ENCODE measurements around the gene RNF123.
A peak's percentile ranks its signal among the peaks of the same experiment; 100 is the strongest.

RNF123 gene

DNA sequence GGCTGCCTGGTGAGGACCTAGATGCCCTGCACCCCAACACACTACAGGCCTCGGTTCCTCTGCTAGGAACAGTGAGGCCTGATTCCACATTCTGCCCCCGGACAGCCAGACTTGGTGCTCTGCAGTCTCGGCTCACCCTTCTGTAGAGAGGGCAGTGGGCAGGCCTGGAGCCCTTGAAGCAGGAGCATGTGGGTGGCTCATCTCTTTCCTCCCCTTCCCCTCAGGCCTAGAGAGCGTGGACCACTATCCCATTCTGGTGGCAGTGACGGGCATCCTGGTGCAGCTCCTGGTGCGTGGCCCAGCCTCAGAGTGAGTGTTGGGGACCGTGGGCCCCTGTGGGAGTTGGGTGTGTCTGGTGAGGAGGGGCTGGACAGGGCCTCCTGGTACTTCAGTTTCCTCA is 26.8 kb downstream of the RNF123 start:
- Histone ChIP-seq H3K36me3 (ENCODE audit: insufficient read depth, low read length) (no peaks in the 10 kb centered on the region), H3K79me2 (ENCODE audit: control insufficient read depth, insufficient read depth, low read length, unreplicated experiment) (no peaks in the 10 kb centered on the region), H3K27me3 (ENCODE audit: insufficient read depth, low read length) (no peaks in the 10 kb centered on the region), H2AFZ (ENCODE audit: low read length, unreplicated experiment) (no peak overlapping the region), H3K4me1 (ENCODE audit: control insufficient read depth, insufficient read depth, low read length, unreplicated experiment) (no peaks in the 10 kb centered on the region), H3K27ac (ENCODE audit: low read depth, low read length) (no peak overlapping the region), H3K4me3 (ENCODE audit: low read depth, low read length) (no peak overlapping the region)

- Histone ChIP-seq H3K4me1 (ENCODE audit: control insufficient read depth, insufficient read depth, low read length, unreplicated experiment) (no peaks in the 10 kb centered on the region), H3K4me3 (ENCODE audit: low read depth, low read length) (no peak overlapping the region), H3K27me3 (ENCODE audit: insufficient read depth, low read length) (no peaks in the 10 kb centered on the region), H3K36me3 (ENCODE audit: insufficient read depth, low read length) (no peaks in the 10 kb centered on the region), H2AFZ (ENCODE audit: low read length, unreplicated experiment) (no peak overlapping the region), H3K27ac (ENCODE audit: low read depth, low read length) (no peak overlapping the region), H3K79me2 (ENCODE audit: control insufficient read depth, insufficient read depth, low read length, unreplicated experiment) (no peaks in the 10 kb centered on the region)
Measured at GRCh38 chr3:49716691-49717210, 27.4 kb downstream of the RNF123 start.

GRCh38 chr3:49717211-49717958 is 28.0 kb downstream of the RNF123 start:
- Histone ChIP-seq H3K79me2 (ENCODE audit: control insufficient read depth, insufficient read depth, low read length, unreplicated experiment) (peaks cover 3% of the 10 kb centered on the region), H2AFZ (ENCODE audit: low read length, unreplicated experiment) (no peak overlapping the region), H3K4me3 (ENCODE audit: low read depth, low read length) (no peak overlapping the region), H3K4me1 (ENCODE audit: control insufficient read depth, insufficient read depth, low read length, unreplicated experiment) (peaks cover under 1% of the 10 kb centered on the region), H3K36me3 (ENCODE audit: insufficient read depth, low read length) (no peaks in the 10 kb centered on the region), H3K27me3 (ENCODE audit: insufficient read depth, low read length) (no peaks in the 10 kb centered on the region), H3K27ac (ENCODE audit: low read depth, low read length) (no peak overlapping the region)

GRCh38 chr3:49717959-49718857 is 28.9 kb downstream of the RNF123 start:
- no peak overlapping the region for H3K27ac ChIP-seq (ENCODE audit: low read depth, low read length)
- no peaks in the 10 kb centered on the region for H3K27me3 ChIP-seq (ENCODE audit: insufficient read depth, low read length)
- H2AFZ ChIP-seq (ENCODE audit: low read length, unreplicated experiment) = no peak overlapping the region
- no peak overlapping the region for H3K4me3 ChIP-seq (ENCODE audit: low read depth, low read length)
- peaks cover 11% of the 10 kb centered on the region for H3K79me2 ChIP-seq (ENCODE audit: control insufficient read depth, insufficient read depth, low read length, unreplicated experiment)
- H3K4me1 ChIP-seq (ENCODE audit: control insufficient read depth, insufficient read depth, low read length, unreplicated experiment) = peaks cover 8% of the 10 kb centered on the region
- H3K36me3 ChIP-seq (ENCODE audit: insufficient read depth, low read length) = no peaks in the 10 kb centered on the region

DNA sequence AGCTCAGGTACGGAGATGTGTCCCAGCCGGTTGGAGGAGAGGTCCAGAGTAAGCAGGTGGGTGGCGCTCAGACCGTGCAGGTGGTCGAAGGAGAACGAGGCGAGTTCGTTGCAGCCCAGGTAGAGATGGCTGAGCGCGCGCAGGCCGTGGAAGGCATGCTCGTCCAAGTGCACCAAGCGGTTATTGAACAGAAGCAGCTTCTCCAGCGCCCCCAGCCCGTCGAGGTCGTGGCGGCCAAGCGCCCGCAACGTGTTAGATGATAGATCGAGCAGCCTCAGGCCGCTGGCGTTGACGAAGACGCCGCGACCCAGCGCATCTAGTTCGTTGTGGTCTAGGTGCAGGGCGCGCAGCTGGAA is 29.5 kb downstream of the RNF123 start:
- no peaks in the 10 kb centered on the region for H3K36me3 ChIP-seq (ENCODE audit: insufficient read depth, low read length)
- peaks cover 8% of the 10 kb centered on the region for H3K4me1 ChIP-seq (ENCODE audit: control insufficient read depth, insufficient read depth, low read length, unreplicated experiment)
- peak overlapping the region; percentile 70 for H3K4me3 ChIP-seq (ENCODE audit: low read depth, low read length)
- H3K27me3 ChIP-seq (ENCODE audit: insufficient read depth, low read length) = no peaks in the 10 kb centered on the region
- H3K79me2 ChIP-seq (ENCODE audit: control insufficient read depth, insufficient read depth, low read length, unreplicated experiment) = peaks cover 14% of the 10 kb centered on the region
- H2AFZ ChIP-seq (ENCODE audit: low read length, unreplicated experiment) = no peak overlapping the region
- H3K27ac ChIP-seq (ENCODE audit: low read depth, low read length) = no peak overlapping the region

GRCh38 chr3:49719214-49719884 is 30.0 kb downstream of the RNF123 start, which contains the start of gene AMIGO3:
TSS of gene AMIGO3 (minus strand) at chr3:49719684. CDS start at chr3:49719465, 219 bp downstream.
- peaks cover 14% of the 10 kb centered on the region for H3K79me2 ChIP-seq (ENCODE audit: control insufficient read depth, insufficient read depth, low read length, unreplicated experiment)
- H3K4me3 ChIP-seq (ENCODE audit: low read depth, low read length) = peak within 1 kb of the TSS; percentile 70
- no peak within 1 kb of the TSS for H3K27ac ChIP-seq (ENCODE audit: low read depth, low read length)
- H3K27me3 ChIP-seq (ENCODE audit: insufficient read depth, low read length) = no peaks in the 10 kb centered on the region
- no peak within 1 kb of the TSS for H2AFZ ChIP-seq (ENCODE audit: low read length, unreplicated experiment)
- H3K36me3 ChIP-seq (ENCODE audit: insufficient read depth, low read length) = no peaks in the 10 kb centered on the region
- H3K4me1 ChIP-seq (ENCODE audit: control insufficient read depth, insufficient read depth, low read length, unreplicated experiment) = peaks cover 9% of the 10 kb centered on the region

DNA sequence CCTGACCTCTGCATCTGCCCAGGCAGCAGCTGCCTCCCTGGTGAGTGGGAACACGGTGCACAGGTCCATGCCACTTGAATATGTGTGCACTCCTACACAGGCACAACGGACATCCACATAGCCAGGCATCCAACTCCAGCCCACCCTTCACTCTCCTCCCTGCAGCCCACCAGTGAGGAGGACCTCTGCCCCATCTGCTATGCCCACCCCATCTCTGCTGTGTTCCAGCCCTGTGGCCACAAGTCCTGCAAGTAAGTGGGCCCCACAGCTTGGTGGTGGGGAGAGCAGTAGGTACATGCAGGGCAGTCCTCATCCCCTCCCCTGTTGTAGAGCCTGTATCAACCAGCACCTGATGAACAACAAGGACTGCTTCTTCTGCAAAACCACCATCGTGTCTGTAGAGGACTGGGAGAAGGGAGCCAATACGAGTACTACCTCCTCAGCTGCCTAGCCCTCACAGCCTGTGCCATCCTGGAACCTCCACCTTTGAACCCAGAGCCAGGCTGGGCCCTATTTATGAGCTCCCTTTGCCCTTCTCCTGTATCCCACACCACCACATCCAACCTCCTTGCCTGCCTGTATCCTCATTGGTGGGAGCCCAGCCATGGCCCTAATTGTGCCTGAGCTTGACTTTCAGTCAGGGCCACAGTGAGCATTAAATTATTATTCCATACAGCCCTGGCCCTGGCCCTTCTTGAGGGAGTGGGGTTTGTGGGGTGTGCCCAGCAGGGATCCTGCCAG is 31.7 kb downstream of the RNF123 start:
- Histone ChIP-seq H3K36me3 (ENCODE audit: insufficient read depth, low read length) (no peaks in the 10 kb centered on the region), H3K27ac (ENCODE audit: low read depth, low read length) (no peak overlapping the region), H3K4me3 (ENCODE audit: low read depth, low read length) (no peak overlapping the region), H2AFZ (ENCODE audit: low read length, unreplicated experiment) (no peak overlapping the region), H3K27me3 (ENCODE audit: insufficient read depth, low read length) (no peaks in the 10 kb centered on the region), H3K4me1 (ENCODE audit: control insufficient read depth, insufficient read depth, low read length, unreplicated experiment) (peaks cover 15% of the 10 kb centered on the region), H3K79me2 (ENCODE audit: control insufficient read depth, insufficient read depth, low read length, unreplicated experiment) (peaks cover 14% of the 10 kb centered on the region)

DNA sequence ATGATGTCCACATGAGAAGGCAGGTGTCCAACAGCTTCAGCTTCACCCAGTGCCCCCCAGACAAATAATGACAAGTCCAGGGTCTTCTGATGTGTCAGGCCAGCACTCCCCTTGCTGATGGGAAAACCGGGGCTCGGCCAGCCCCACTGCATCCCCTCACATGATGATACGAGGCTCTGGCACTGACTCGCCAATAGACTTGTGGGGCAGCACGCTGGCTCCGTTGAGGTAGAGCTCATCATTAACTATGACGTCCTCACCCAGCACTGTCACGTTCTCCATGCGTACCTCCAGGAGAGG is 32.2 kb downstream of the RNF123 start:
- no peaks in the 10 kb centered on the region for H3K36me3 ChIP-seq (ENCODE audit: insufficient read depth, low read length)
- H3K27ac ChIP-seq (ENCODE audit: low read depth, low read length) = no peak overlapping the region
- H3K4me1 ChIP-seq (ENCODE audit: control insufficient read depth, insufficient read depth, low read length, unreplicated experiment) = peaks cover 15% of the 10 kb centered on the region
- no peaks in the 10 kb centered on the region for H3K27me3 ChIP-seq (ENCODE audit: insufficient read depth, low read length)
- peaks cover 14% of the 10 kb centered on the region for H3K79me2 ChIP-seq (ENCODE audit: control insufficient read depth, insufficient read depth, low read length, unreplicated experiment)
- no peak overlapping the region for H2AFZ ChIP-seq (ENCODE audit: low read length, unreplicated experiment)
- no peak overlapping the region for H3K4me3 ChIP-seq (ENCODE audit: low read depth, low read length)

DNA sequence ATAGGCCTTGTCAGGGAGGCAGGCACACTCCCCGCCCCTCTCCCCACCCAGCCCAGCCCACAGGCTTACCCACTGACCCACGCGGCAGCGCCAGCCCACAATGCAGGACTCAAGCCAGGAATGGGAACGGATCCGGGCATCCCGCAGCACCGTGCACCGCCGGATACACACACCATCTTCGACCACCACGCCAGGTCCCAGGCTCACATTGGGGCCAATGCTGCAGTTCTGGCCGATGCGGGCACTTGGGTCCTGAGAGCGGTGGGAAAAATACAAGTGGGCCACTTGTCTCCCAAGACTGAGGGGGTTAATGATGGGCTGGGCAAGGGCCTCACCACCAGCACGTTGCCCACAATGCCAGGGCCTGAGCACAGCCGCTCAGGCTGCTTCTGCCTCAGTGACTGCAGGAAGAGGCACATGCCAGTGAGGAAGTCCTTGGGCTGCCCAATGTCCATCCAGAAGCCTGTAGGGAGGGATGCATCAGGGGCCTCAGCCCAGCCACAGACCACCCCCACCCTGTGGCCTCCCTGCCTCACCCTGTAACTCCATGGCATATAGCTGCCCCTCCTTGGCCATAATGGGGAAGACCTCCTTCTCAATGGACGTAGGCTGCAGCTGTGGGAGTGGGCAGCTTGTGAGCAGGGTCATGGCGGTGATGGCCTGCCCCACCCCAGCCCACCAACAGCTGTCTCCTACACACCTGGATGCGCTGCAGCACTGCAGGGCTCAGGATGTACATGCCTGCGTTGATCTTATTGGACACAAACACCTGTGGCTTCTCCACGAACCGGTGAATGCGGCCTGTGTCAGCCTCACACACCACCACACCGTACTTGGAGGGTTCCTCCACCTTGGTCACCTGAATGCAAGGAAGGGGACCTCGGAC is 32.8 kb downstream of the RNF123 start:
- peaks cover 15% of the 10 kb centered on the region for H3K4me1 ChIP-seq (ENCODE audit: control insufficient read depth, insufficient read depth, low read length, unreplicated experiment)
- peaks cover 14% of the 10 kb centered on the region for H3K79me2 ChIP-seq (ENCODE audit: control insufficient read depth, insufficient read depth, low read length, unreplicated experiment)
- H3K4me3 ChIP-seq (ENCODE audit: low read depth, low read length) = peak overlapping the region; percentile 88
- no peak overlapping the region for H3K27ac ChIP-seq (ENCODE audit: low read depth, low read length)
- H2AFZ ChIP-seq (ENCODE audit: low read length, unreplicated experiment) = no peak overlapping the region
- no peaks in the 10 kb centered on the region for H3K27me3 ChIP-seq (ENCODE audit: insufficient read depth, low read length)
- H3K36me3 ChIP-seq (ENCODE audit: insufficient read depth, low read length) = no peaks in the 10 kb centered on the region
